Ishikawa (cell line): Measurements from ENCODE around the gene CBLC.

Source experiments
- CEBPB ChIP-seq: IDR thresholded peaks from 2 replicates; pipeline ENCODE4 v1.6.1; 2012
- CREB1 ChIP-seq: IDR thresholded peaks from 2 replicates; pipeline ENCODE4 v1.6.1; 2012; ENCODE audit warnings: low read depth
- EGR1 ChIP-seq: IDR thresholded peaks from 2 replicates; pipeline ENCODE4 v1.6.1; 2012
- EP300 ChIP-seq: IDR thresholded peaks from 2 replicates; pipeline ENCODE4 v1.6.1; 2012; ENCODE audit warnings: borderline replicate concordance
- FOXM1 ChIP-seq: IDR thresholded peaks from 2 replicates; pipeline ENCODE4 v1.6.1; 2012; ENCODE audit warnings: low read depth, borderline replicate concordance
- MAX ChIP-seq: IDR thresholded peaks from 2 replicates; pipeline ENCODE4 v1.6.1; 2012
- NFIC ChIP-seq: IDR thresholded peaks from 2 replicates; pipeline ENCODE4 v1.6.1; 2012
- RAD21 ChIP-seq: IDR thresholded peaks from 2 replicates; pipeline ENCODE4 v1.6.1; 2012; ENCODE audit warnings: low read depth
- REST ChIP-seq: IDR thresholded peaks from 2 replicates; pipeline ENCODE4 v1.6.1; 2012; ENCODE audit warnings: low read depth, mild to moderate bottlenecking
- TAF1 ChIP-seq: IDR thresholded peaks from 2 replicates; pipeline ENCODE4 v1.6.1; 2012; ENCODE audit warnings: low read depth, mild to moderate bottlenecking
- TEAD4 ChIP-seq: IDR thresholded peaks from 2 replicates; pipeline ENCODE4 v1.6.1; 2012
- USF1 ChIP-seq: IDR thresholded peaks from 2 replicates; pipeline ENCODE4 v1.6.1; 2012
- YY1 ChIP-seq: IDR thresholded peaks from 2 replicates; pipeline ENCODE4 v1.6.1; 2012; ENCODE audit warnings: low read depth

- TF ChIP-seq REST (no peak), EP300 (no peak), FOXM1 (no peak), YY1 (no peak), RAD21 (no peak), NFIC (no peak), MAX (no peak), USF1 (no peak), TEAD4 (no peak), CREB1 (no peak), CEBPB (no peak), TAF1 (no peak), EGR1 (no peak)
These were observed 36.8 kb downstream of the CBLC start for GRCh38 chr19:44814517-44814916.
